NB4 (cell line): Measurements from ENCODE around the gene DENND4C.

Experiments used
- CTCF ChIP-seq: IDR thresholded peaks from one replicate; pipeline ENCODE4 v1.5.1; 2012; ENCODE audit warnings: low read depth, low read length
- MAX ChIP-seq: IDR thresholded peaks from 2 replicates; pipeline ENCODE4 v1.6.1; 2011; ENCODE audit warnings: low read depth, low read length
- POLR2A ChIP-seq: IDR thresholded peaks from 2 replicates; pipeline ENCODE4 v1.6.1; 2011; ENCODE audit warnings: mild to moderate bottlenecking; ENCODE audit not compliant: insufficient read length; ENCODE audit errors: extremely low read depth

- TF ChIP-seq CTCF (no peak), POLR2A (no peak), MAX (no peak)
Observed at GRCh38 chr9:19200229-19200628, 30.3 kb upstream of the DENND4C start.
